H1 (cell line): ENCODE measurements around the gene GPR161. TPM values are rescaled to one million over a fixed set of nuclear protein-coding genes. Genes with fewer than 3 reads are reported as not detected.

ENCODE experiments used
- CTCF ChIA-PET: fragments of 300-600 bp; sonication (Branson Sonifier 250); formaldehyde crosslinking; loops from one replicate; lab custom pipeline; 2021; ENCODE audit not compliant: partially characterized antibody; lab: Charles Lee
- POLR2A ChIA-PET: fragments of 300-600 bp; sonication (Branson Sonifier 250); formaldehyde crosslinking; loops from one replicate; lab custom pipeline; 2021; ENCODE audit warnings: inconsistent platforms; ENCODE audit not compliant: partially characterized antibody; lab: Charles Lee
- DNase-seq, 2 experiments: peaks; one replicate each; pipeline versions ENCODE4 v3.0.0 to v3.0.0-alpha.2; 2010 to 2022; ENCODE audit warnings: low spot score in 2 of 2, low read depth in 1 of 2, mixed read lengths in 1 of 2
- FAIRE-seq: peaks from 2 replicates; lab custom pipeline; 2011; peaks lifted over from hg19 to GRCh38; lab: Jason Lieb, UNC
- H2AFZ ChIP-seq: 2 replicates; pipeline ENCODE4 v1.8.1; 2012; ENCODE audit warnings: low read length, inconsistent platforms
- H2AK5ac ChIP-seq: 2 replicates; pipeline ENCODE4 v1.6.1; 2013; ENCODE audit warnings: low read depth, low read length
- H2BK120ac ChIP-seq: replicated peaks from 2 replicates; pipeline ENCODE3; 2013; ENCODE audit warnings: low read depth, low read length, inconsistent platforms
- H2BK12ac ChIP-seq: 2 replicates; pipeline ENCODE4 v1.6.1; 2013; ENCODE audit warnings: low read depth, low read length
- H2BK15ac ChIP-seq: 2 replicates; pipeline ENCODE4 v1.6.1; 2013; ENCODE audit warnings: low read length
- H2BK20ac ChIP-seq: 2 replicates; pipeline ENCODE4 v1.6.1; 2013; ENCODE audit warnings: low read length
- H2BK5ac ChIP-seq: 2 replicates; pipeline ENCODE4 v1.6.1; 2013; ENCODE audit warnings: low read depth, low read length
- H3K14ac ChIP-seq: 2 replicates; pipeline ENCODE4 v1.6.1; 2013; ENCODE audit warnings: inconsistent platforms; ENCODE audit not compliant: insufficient read length
- H3K18ac ChIP-seq: 2 replicates; pipeline ENCODE4 v1.6.1; 2013; ENCODE audit warnings: low read length; ENCODE audit errors: extremely low read depth
- H3K23ac ChIP-seq: 2 replicates; pipeline ENCODE4 v1.6.1; 2013; ENCODE audit warnings: inconsistent platforms; ENCODE audit not compliant: insufficient read length
- H3K23me2 ChIP-seq: 2 replicates; pipeline ENCODE4 v1.6.1; 2013; ENCODE audit warnings: low read depth, low read length
- H3K27ac ChIP-seq: 2 replicates; pipeline ENCODE4 v1.6.1; 2011; ENCODE audit warnings: low read depth, low read length, inconsistent platforms
- H3K27me3 ChIP-seq, 4 experiments: replicated peaks in 1 of 4; 1 replicate in 1 of 4; 2 replicates in 3 of 4; pipeline versions ENCODE4 v1.6.1 to v1.8.1; 2011 to 2013; ENCODE audit warnings: low read length in 3 of 4, mild to moderate bottlenecking in 3 of 4, inconsistent platforms in 2 of 4, mixed read lengths in 2 of 4, moderate library complexity in 1 of 4; ENCODE audit not compliant: control insufficient read depth in 3 of 4, insufficient read depth in 3 of 4; ENCODE audit errors: extremely low read depth in 1 of 4
- H3K36me3 ChIP-seq, 4 experiments: 2 replicates each; pipeline versions ENCODE4 v1.6.1 to v1.8.1; 2011 to 2013; ENCODE audit warnings: mild to moderate bottlenecking in 4 of 4, low read length in 3 of 4, moderate library complexity in 2 of 4, control low read depth in 1 of 4, inconsistent platforms in 1 of 4; ENCODE audit not compliant: insufficient read depth in 4 of 4, control insufficient read depth in 2 of 4
- H3K4ac ChIP-seq: replicated peaks from 2 replicates; pipeline ENCODE3; 2013; ENCODE audit warnings: low read length, low read depth, mixed read lengths, inconsistent platforms; ENCODE audit not compliant: insufficient read length
- H3K4me1 ChIP-seq, 4 experiments: replicated peaks in 1 of 4; 1 replicate in 1 of 4; 2 replicates in 3 of 4; pipeline versions ENCODE4 v1.6.1 to v1.8.1; 2011 to 2013; ENCODE audit warnings: low read length in 3 of 4, inconsistent platforms in 2 of 4, mixed read lengths in 1 of 4; ENCODE audit not compliant: insufficient read depth in 4 of 4, control insufficient read depth in 3 of 4
- H3K4me2 ChIP-seq, 2 experiments: 2 replicates each; pipeline versions ENCODE4 v1.6.1 to v1.8.1; 2011 to 2013; ENCODE audit warnings: low read depth in 2 of 2, low read length in 2 of 2, control low read depth in 1 of 2, inconsistent platforms in 1 of 2, mild to moderate bottlenecking in 1 of 2; ENCODE audit not compliant: insufficient read depth in 1 of 2
- H3K4me3 ChIP-seq, 4 experiments: fragments of 200-600, 300-600 bp in 1 of 4; sonication (generic), shearing (Covaris generic), sonication (Bioruptor Twin) in 1 of 4; 2 replicates each; pipeline versions ENCODE4 v1.5.1 to v1.8.1; 2011 to 2016; ENCODE audit warnings: low read length in 4 of 4, low read depth in 3 of 4, control low read depth in 2 of 4, inconsistent platforms in 2 of 4, mild to moderate bottlenecking in 2 of 4, mixed read lengths in 1 of 4, moderate library complexity in 1 of 4; ENCODE audit not compliant: insufficient read depth in 2 of 4; ENCODE audit errors: extremely low read depth in 1 of 4
- H3K56ac ChIP-seq: replicated peaks from 2 replicates; pipeline ENCODE3; 2013; ENCODE audit warnings: low read depth, mild to moderate bottlenecking, mixed read lengths, low read length, inconsistent platforms; ENCODE audit not compliant: insufficient read length
- H3K79me1 ChIP-seq: 2 replicates; pipeline ENCODE4 v1.6.1; 2013; ENCODE audit warnings: low read depth, low read length, control low read depth
- H3K79me2 ChIP-seq, 2 experiments: 2 replicates each; pipeline versions ENCODE4 v1.6.1 to v1.8.1; 2012 to 2013; ENCODE audit warnings: low read length in 2 of 2, mild to moderate bottlenecking in 2 of 2, inconsistent platforms in 1 of 2; ENCODE audit not compliant: insufficient read depth in 2 of 2, control insufficient read depth in 1 of 2
- H3K9ac ChIP-seq, 4 experiments: replicated peaks in 1 of 4; 1 replicate in 1 of 4; 2 replicates in 3 of 4; pipeline versions ENCODE4 v1.6.1 to v1.8.1; 2011 to 2013; ENCODE audit warnings: low read depth in 3 of 4, low read length in 3 of 4, control low read depth in 2 of 4, mild to moderate bottlenecking in 2 of 4, moderate library complexity in 2 of 4, inconsistent platforms in 1 of 4; ENCODE audit errors: extremely low read depth in 1 of 4
- H3K9me3 ChIP-seq, 2 experiments: 2 replicates each; pipeline versions ENCODE4 v1.6.1 to v1.8.1; 2012 to 2013; ENCODE audit warnings: mild to moderate bottlenecking in 2 of 2, moderate library complexity in 2 of 2, control low read depth in 1 of 2, inconsistent platforms in 1 of 2, low read depth in 1 of 2, low read length in 1 of 2, mixed read lengths in 1 of 2; ENCODE audit not compliant: insufficient read depth in 2 of 2
- H4K20me1 ChIP-seq, 2 experiments: replicated peaks in 1 of 2; 2 replicates each; pipeline versions ENCODE3 to v1.8.1; 2011 to 2013; ENCODE audit warnings: inconsistent platforms in 2 of 2, low read length in 2 of 2, mild to moderate bottlenecking in 1 of 2; ENCODE audit not compliant: insufficient read depth in 2 of 2, control insufficient read depth in 1 of 2
- H4K5ac ChIP-seq: 2 replicates; pipeline ENCODE4 v1.6.1; 2013; ENCODE audit warnings: low read length, low read depth, mixed read lengths, inconsistent platforms; ENCODE audit not compliant: insufficient read length
- H4K8ac ChIP-seq: 2 replicates; pipeline ENCODE4 v1.8.0; 2013; ENCODE audit warnings: mild to moderate bottlenecking, moderate library complexity, low read length, inconsistent platforms; ENCODE audit not compliant: insufficient read depth; ENCODE audit errors: extremely low read depth
- H4K91ac ChIP-seq: replicated peaks from 2 replicates; pipeline ENCODE3; 2013; ENCODE audit warnings: low read length, mixed read lengths, inconsistent platforms; ENCODE audit not compliant: insufficient read length
- ASH2L ChIP-seq: fragments of 200-600, 300-600 bp; sonication (generic); IDR thresholded peaks from one replicate; pipeline ENCODE4 v1.7.1; 2017; ENCODE audit warnings: low read length
- CEBPB ChIP-seq: IDR thresholded peaks from 2 replicates; pipeline ENCODE4 v1.6.1; 2012; ENCODE audit warnings: low read depth, low read length
- EGR1 ChIP-seq: IDR thresholded peaks from 2 replicates; pipeline ENCODE4 v1.6.1; 2011; ENCODE audit warnings: low read depth, low read length, borderline replicate concordance
- NANOG ChIP-seq: IDR thresholded peaks from 2 replicates; pipeline ENCODE4 v1.6.1; 2011; ENCODE audit warnings: low read length, low read depth, mild to moderate bottlenecking, inconsistent platforms; ENCODE audit not compliant: insufficient read depth, poor library complexity, severe bottlenecking
- POLR2A ChIP-seq, 2 experiments: IDR thresholded peaks; 1 replicate in 1 of 2; 2 replicates in 1 of 2; pipeline ENCODE4 v1.6.1; 2011; ENCODE audit warnings: low read depth in 2 of 2, low read length in 2 of 2, mild to moderate bottlenecking in 2 of 2; ENCODE audit errors: control extremely low read depth in 1 of 2
- POU5F1 ChIP-seq: IDR thresholded peaks from 2 replicates; pipeline ENCODE4 v1.6.1; 2011; ENCODE audit warnings: low read depth, mild to moderate bottlenecking, low read length, moderate library complexity
- RBBP5 ChIP-seq: IDR thresholded peaks from 2 replicates; pipeline ENCODE4 v1.7.1; 2012; ENCODE audit warnings: low read depth, mild to moderate bottlenecking, inconsistent platforms, low read length, moderate library complexity, borderline replicate concordance
- TAF7 ChIP-seq: optimal IDR thresholded peaks from 2 replicates; pipeline ENCODE3; 2011; ENCODE audit warnings: low read depth, mild to moderate bottlenecking, inconsistent platforms, low read length, moderate library complexity, borderline replicate concordance
- WGBS, 2 experiments: shearing (Covaris generic) in 1 of 2; methylation state at CpG; one replicate each; pipeline versions ENCODE4 v1.1.6 to v1.1.7; 2013 to 2015; ENCODE audit warnings: low lambda C conversion rate in 2 of 2, mixed read lengths in 2 of 2, inconsistent platforms in 1 of 2, low coverage in 1 of 2, missing lambda C conversion rate in 1 of 2; ENCODE audit not compliant: insufficient replicate concordance in 2 of 2, insufficient coverage in 1 of 2, insufficient read length in 1 of 2; ENCODE audit errors: extremely low coverage in 1 of 2, missing lambda C conversion rate in 1 of 2; 5-methylcytosine and 5-hydroxymethylcytosine counted together
- polyA plus RNA-seq, 7 experiments: library from polyadenylated mRNA; depleted of rRNA in 3 of 7; stranded (reverse) in 5 of 7; unstranded in 2 of 7; fragments of >200 nt in 5 of 7; fragments of 200-250 nt in 2 of 7; gene quantifications; 1 replicate in 5 of 7; 2 replicates in 1 of 7; 4 replicates in 1 of 7; pipeline versions ENCODE4 v1.2.1 to v1.2.3, GENCODE V29; 2011 to 2013; ENCODE audit warnings: missing spikeins in 2 of 7, mixed read lengths in 2 of 7
- total RNA-seq: library from RNA; stranded (reverse); fragmentation: NEBNext Ultra II Directional; extraction: Animal tissue kit (Norgen Biotek cat#: 25700); gene quantifications from 2 replicates; pipeline ENCODE4 v1.2.1, GENCODE V29; 2021

GPR161 gene
- total and polyA plus RNA-seq, 2 of the 8 experiments (the other 6 are each of a cell fraction or from before 2014, with no cell fraction given), result 13.7 to 16.8 TPM

DNA sequence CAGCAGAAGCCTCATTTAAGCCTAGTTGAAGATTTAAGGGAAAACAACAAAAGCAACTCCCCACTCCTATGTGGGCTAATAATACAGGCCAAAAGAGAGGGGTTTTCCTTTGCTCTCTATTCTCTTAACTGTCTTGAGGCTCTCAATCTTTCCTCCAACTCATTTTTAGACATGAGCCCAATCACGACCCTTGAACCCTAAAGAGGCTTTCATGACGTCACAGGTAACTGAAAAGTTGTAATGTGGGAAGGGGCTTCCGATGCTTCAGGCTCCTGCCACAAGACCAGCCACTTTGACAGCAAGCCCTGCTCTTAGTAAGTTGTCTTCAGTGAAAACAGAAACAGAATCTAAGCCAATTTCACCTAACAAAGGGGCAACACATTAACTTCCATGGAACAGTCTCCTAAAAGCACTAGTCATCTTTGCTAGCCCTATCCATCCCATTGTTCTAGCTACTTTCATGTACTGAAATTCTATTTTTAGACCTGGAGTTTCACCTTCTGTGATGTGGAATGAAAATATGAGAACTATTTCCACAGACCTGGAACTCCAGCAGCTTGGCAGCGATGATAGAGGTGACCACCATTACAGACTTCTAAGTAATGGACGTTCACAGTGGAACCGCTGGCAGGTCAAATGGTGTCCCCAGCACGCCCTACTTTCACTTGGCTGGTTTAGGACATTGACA is 36.3 kb downstream of the GPR161 start:
- Histone ChIP-seq H3K4me2 (no peak overlapping the region), H3K9ac (no peak overlapping the region), H4K8ac (no peak overlapping the region), H3K4ac (no peak overlapping the region), H3K79me2 (no peaks in the 10 kb centered on the region), H2BK5ac (no peak overlapping the region), H3K4me3 (no peak overlapping the region), H3K79me1 (no peaks in the 10 kb centered on the region; the same call in 1 of the 2 replicates), H4K5ac (no peak overlapping the region), H2AFZ (no peak overlapping the region), H2BK120ac (no peak overlapping the region), H4K91ac (no peak overlapping the region), H3K27ac (no peak overlapping the region), H3K9me3 (no peaks in the 10 kb centered on the region), H3K27me3 (no peaks in the 10 kb centered on the region), H2BK12ac (no peak overlapping the region), H3K23ac (no peak overlapping the region), H3K36me3 (peaks cover 0 to 3% (median 0%) of the 10 kb centered on the region in 4 experiments; a peak in 3 of 8 replicates), H3K4me1 (no peaks in the 10 kb centered on the region), H3K14ac (no peak overlapping the region), H2BK20ac (no peak overlapping the region), H2BK15ac (no peak overlapping the region), H3K18ac (no peak overlapping the region), H3K23me2 (no peaks in the 10 kb centered on the region), H4K20me1 (no peaks in the 10 kb centered on the region), H2AK5ac (no peak overlapping the region), H3K56ac (no peak overlapping the region)
- DNase-seq (no peak), FAIRE-seq (no peak)
- TF ChIP-seq POU5F1 (no peak), NANOG (no peak), POLR2A (IDR thresholded peaks at IDR 0.05; ENCODE audit: control extremely low read depth in 1 of 2, low read depth in 2 of 2, low read length in 2 of 2) (no peak), CEBPB (no peak), EGR1 (no peak), ASH2L (no peak), TAF7 (no peak), RBBP5 (no peak)
- WGBS, 2 experiments, result 92% methylated on average over 7 of the region's 7 CpGs; no CpG with 5 or more reads in 1 of the 2 experiments
- ChIA-PET POLR2A (interaction anchor here (1.9 kb wide), 1 partner anchor 9 kb away, joined by 4 read pairs; no protein-coding TSS in a partner anchor), CTCF (interaction anchor here (5.8 to 8.3 kb wide), 2 partner anchors 8 to 16 kb away, joined by 23 to 76 read pairs; no protein-coding TSS in a partner anchor)
